ENCODE results near the gene SRCAP. TPM values are rescaled to one million over a fixed set of nuclear protein-coding genes. Genes with fewer than 3 reads are reported as not detected.

Gene SRCAP
- total and polyA plus RNA-seq, 2 of the 8 experiments (the other 6 are each of a cell fraction or from before 2014, with no cell fraction given): 5.5 to 54.3 TPM

DNA sequence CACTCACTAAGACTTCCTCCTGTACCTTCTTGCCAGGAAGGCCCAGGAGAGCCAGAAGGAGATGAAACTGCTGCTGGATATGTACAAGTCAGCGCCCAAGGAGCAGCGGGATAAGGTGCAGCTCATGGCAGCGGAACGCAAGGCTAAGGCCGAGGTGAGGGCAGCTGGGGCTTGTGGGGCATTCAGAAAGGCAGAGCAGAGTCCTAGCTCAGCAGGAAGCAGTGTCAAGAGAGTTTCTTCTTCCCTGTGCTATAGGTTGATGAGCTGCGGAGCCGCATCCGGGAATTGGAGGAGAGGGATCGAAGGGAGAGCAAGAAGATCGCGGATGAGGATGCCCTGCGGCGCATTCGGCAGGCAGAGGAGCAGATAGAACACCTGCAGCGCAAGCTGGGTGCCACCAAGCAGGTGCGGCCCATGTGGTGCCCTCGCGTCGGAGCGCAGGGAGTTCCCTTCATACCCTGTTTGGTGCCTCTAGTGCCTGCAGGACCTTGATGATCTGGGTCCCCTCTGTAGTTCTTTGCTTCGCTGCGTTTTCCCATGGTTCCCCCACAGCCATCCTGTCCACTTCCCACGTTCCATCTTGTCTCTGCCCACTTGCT is 69.7 kb downstream of the SRCAP start:
- Histone ChIP-seq H4K20me1 (replicated peaks in 1 of 2; ENCODE audit: control insufficient read depth in 1 of 2, insufficient read depth in 2 of 2, low read length in 2 of 2) (peaks cover 11 to 26% of the 10 kb centered on the region in 2 experiments), H3K27me3 (replicated peaks in 1 of 4; ENCODE audit: control insufficient read depth in 3 of 4, extremely low read depth in 1 of 4, insufficient read depth in 3 of 4, low read length in 3 of 4) (no peaks in the 10 kb centered on the region), H2AK5ac (ENCODE audit: low read depth, low read length) (no peak overlapping the region), H4K5ac (ENCODE audit: insufficient read length, low read depth, low read length) (no peak overlapping the region), H3K27ac (ENCODE audit: low read depth, low read length) (no peak overlapping the region), H2BK20ac (ENCODE audit: low read length) (no peak overlapping the region), H2BK5ac (ENCODE audit: low read depth, low read length) (no peak overlapping the region; the same call in 1 of the 2 replicates), H3K23me2 (ENCODE audit: low read depth, low read length) (no peaks in the 10 kb centered on the region), H2AFZ (ENCODE audit: low read length) (no peak overlapping the region), H3K18ac (ENCODE audit: extremely low read depth, low read length) (no peak overlapping the region), H3K9ac (replicated peaks in 1 of 4; ENCODE audit: extremely low read depth in 1 of 4, low read depth in 3 of 4, low read length in 3 of 4) (no peak overlapping the region), H3K56ac (replicated peaks; ENCODE audit: insufficient read length, low read depth, low read length) (no peak overlapping the region), H3K4me3 (ENCODE audit: extremely low read depth in 1 of 4, insufficient read depth in 2 of 4, low read depth in 3 of 4, low read length in 4 of 4) (no peak overlapping the region), H3K14ac (ENCODE audit: insufficient read length) (no peak overlapping the region), H4K91ac (replicated peaks; ENCODE audit: insufficient read length, low read length) (no peak overlapping the region), H3K4me1 (replicated peaks in 1 of 4; ENCODE audit: control insufficient read depth in 3 of 4, insufficient read depth in 4 of 4, low read length in 3 of 4) (no peaks in the 10 kb centered on the region), H3K79me2 (ENCODE audit: control insufficient read depth in 1 of 2, insufficient read depth in 2 of 2, low read length in 2 of 2) (peaks cover 0 to 6% of the 10 kb centered on the region in 2 experiments; a peak in 2 of 4 replicates), H3K4me2 (ENCODE audit: insufficient read depth in 1 of 2, low read depth in 2 of 2, low read length in 2 of 2) (no peak overlapping the region), H2BK15ac (ENCODE audit: low read length) (no peak overlapping the region), H3K36me3 (ENCODE audit: control insufficient read depth in 2 of 4, insufficient read depth in 4 of 4, low read length in 3 of 4) (peaks cover 55 to 94% (median 85%) of the 10 kb centered on the region in 4 experiments), H3K79me1 (ENCODE audit: low read depth, low read length) (no peaks in the 10 kb centered on the region; the same call in 1 of the 2 replicates), H2BK120ac (replicated peaks; ENCODE audit: low read depth, low read length) (no peak overlapping the region), H3K9me3 (ENCODE audit: insufficient read depth in 2 of 2, low read depth in 1 of 2, low read length in 1 of 2) (no peaks in the 10 kb centered on the region), H3K23ac (ENCODE audit: insufficient read length) (no peak overlapping the region), H3K4ac (replicated peaks; ENCODE audit: insufficient read length, low read depth, low read length) (no peak overlapping the region), H4K8ac (ENCODE audit: extremely low read depth, insufficient read depth, low read length) (no peak overlapping the region; the same call in 1 of the 2 replicates), H2BK12ac (ENCODE audit: low read depth, low read length) (no peak overlapping the region)
- FAIRE-seq: no peak
- WGBS, 2 experiments (ENCODE audit: extremely low coverage in 1 of 2, insufficient coverage in 1 of 2, insufficient read length in 1 of 2, insufficient replicate concordance in 2 of 2, low coverage in 1 of 2, low lambda C conversion rate in 2 of 2, missing lambda C conversion rate in 1 of 2): 95% methylated on average over 23 of the region's 23 CpGs; no CpG with 5 or more reads in 1 of the 2 experiments
- no peak for DNase-seq (ENCODE audit: low read depth in 1 of 2, low spot score in 2 of 2)
- CTCF ChIA-PET (ENCODE audit: partially characterized antibody): interaction anchor here (0.6 kb wide), 1 partner anchor 138 kb away, joined by 3 read pairs; no protein-coding TSS in a partner anchor
- TF ChIP-seq SP1 (IDR thresholded peaks at IDR 0.05; ENCODE audit: low read depth, low read length) (no peak), TAF1 (IDR thresholded peaks at IDR 0.05; ENCODE audit: low read depth, low read length) (no peak), EGR1 (IDR thresholded peaks at IDR 0.05; ENCODE audit: borderline replicate concordance, low read depth, low read length) (no peak), EP300 (IDR thresholded peaks at IDR 0.05; ENCODE audit: borderline replicate concordance in 1 of 2, low read depth in 2 of 2, low read length in 2 of 2) (no peak), KDM4A (IDR thresholded peaks at IDR 0.05; ENCODE audit: low read depth, low read length, severe bottlenecking) (no peak), JUN (IDR thresholded peaks at IDR 0.05; ENCODE audit: low read depth, low read length) (no peak), BRCA1 (IDR thresholded peaks at IDR 0.05; ENCODE audit: low read depth, low read length) (no peak), RAD21 (IDR thresholded peaks at IDR 0.05 in 1 of 2, conservative IDR thresholded peaks at IDR 0.05 in 1 of 2; ENCODE audit: low read depth in 2 of 2, low read length in 2 of 2) (no peak), CHD1 (IDR thresholded peaks at IDR 0.05; ENCODE audit: low read depth, low read length) (no peak), SAP30 (IDR thresholded peaks at IDR 0.05; ENCODE audit: insufficient read depth, insufficient replicate concordance, low read length) (no peak), TEAD4 (IDR thresholded peaks at IDR 0.05; ENCODE audit: low read depth, low read length) (no peak)
- POLR2A ChIA-PET (ENCODE audit: partially characterized antibody): interaction anchor here (0.8 to 6.6 kb wide), 13 partner anchors 9 to 57 kb away, joined by 3 to 42 read pairs (median 4); partner anchors contain the start of genes CFAP119 and PHKG2

Measured in H1 (cell line).